Astrocyte of the spinal cord (primary cell): ENCODE data around the gene SLC34A1.
"Not testable (repeated sequence)": the region's sequence is repeated elsewhere in the genome, so short reads cannot be mapped to it uniquely, and the experiment has no call there.

Source experiments
- DNase-seq: peaks from one replicate; pipeline ENCODE4 v3.0.0; 2011; ENCODE audit warnings: low read depth, low spot score
- H3K4me3 ChIP-seq: 2 replicates; pipeline ENCODE4 v1.5.1; 2011; ENCODE audit warnings: low read depth, mild to moderate bottlenecking, low read length, moderate library complexity
- in situ Hi-C: cut with HindIII; loops from 2 replicates; pipeline ENCODE4 v1.10.0; 2017; ENCODE audit warnings: low sequenced_read_pairs
- TF ChIP-seq, protein P1 (sequence below): IDR thresholded peaks from 2 replicates; pipeline ENCODE4 v1.5.1; 2012; ENCODE audit warnings: low read depth, mild to moderate bottlenecking, low read length, inconsistent platforms

The SLC34A1 gene

DNA sequence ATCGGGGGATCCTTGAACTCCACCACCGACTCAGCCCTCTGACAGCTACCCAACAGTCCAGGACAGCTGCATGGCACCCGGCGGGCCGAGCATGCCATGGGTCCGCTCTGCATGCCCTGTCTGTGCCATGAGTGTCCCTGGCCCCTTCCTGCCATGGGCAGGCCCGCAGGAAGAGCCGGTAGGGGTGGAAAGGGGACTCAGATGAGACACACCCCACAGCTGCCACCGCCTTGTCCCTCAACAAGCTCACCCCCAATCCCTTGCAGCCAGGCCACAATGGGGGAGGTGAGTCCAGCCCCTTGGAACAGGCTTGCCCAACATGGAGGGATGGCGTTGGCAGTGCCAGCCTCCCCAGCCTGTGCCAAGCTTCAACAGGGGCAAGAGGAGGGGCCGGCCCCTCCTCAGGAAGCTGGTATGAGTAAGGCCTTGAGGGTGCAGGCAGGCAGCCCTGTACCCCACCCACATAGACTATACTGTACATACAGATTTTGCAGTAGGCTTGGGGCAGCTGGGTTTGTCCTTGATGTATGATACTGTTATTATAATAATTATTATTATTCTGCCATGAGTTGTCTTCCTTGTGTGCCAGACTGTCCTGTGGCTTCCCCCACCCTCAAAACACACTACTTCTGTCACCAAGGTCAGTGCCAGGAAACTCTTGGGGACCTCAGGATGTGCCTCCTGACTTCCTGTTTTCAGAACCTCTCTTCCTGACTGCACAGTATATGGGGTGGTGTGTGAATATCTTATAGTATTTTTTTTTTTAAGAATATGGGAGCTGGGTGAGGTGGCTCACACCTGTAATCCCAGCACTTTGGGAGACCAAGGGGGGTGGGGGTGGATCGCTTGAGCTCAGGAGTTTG lies 12.0 kb upstream of the SLC34A1 start:
- in situ Hi-C loops, result no loop called here
- TF ChIP-seq, protein P1, sequence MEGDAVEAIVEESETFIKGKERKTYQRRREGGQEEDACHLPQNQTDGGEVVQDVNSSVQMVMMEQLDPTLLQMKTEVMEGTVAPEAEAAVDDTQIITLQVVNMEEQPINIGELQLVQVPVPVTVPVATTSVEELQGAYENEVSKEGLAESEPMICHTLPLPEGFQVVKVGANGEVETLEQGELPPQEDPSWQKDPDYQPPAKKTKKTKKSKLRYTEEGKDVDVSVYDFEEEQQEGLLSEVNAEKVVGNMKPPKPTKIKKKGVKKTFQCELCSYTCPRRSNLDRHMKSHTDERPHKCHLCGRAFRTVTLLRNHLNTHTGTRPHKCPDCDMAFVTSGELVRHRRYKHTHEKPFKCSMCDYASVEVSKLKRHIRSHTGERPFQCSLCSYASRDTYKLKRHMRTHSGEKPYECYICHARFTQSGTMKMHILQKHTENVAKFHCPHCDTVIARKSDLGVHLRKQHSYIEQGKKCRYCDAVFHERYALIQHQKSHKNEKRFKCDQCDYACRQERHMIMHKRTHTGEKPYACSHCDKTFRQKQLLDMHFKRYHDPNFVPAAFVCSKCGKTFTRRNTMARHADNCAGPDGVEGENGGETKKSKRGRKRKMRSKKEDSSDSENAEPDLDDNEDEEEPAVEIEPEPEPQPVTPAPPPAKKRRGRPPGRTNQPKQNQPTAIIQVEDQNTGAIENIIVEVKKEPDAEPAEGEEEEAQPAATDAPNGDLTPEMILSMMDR, result no peak
- DNase-seq, result no peak
- H3K4me3 ChIP-seq, result no peak overlapping the region

DNA sequence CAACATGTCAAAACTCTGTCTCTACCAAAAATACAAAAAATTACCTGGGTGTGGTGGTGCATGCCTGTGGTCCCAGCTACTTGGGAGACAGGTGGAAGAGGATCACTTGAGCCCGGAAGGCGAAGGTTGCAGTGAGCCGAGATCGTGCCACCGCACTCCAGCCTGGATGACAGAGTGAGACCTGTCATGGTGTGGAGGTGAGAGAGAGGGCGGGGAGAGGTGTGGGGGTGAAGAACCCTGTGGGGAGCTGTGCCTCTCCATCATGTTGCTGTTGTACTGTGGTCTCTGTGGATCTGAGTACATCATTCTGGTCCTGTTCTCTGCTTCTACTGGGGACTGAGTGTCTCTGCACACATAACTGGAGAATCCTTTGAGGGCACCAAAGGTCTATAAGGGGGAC lies 11.3 kb upstream of the SLC34A1 start:
- H3K4me3 ChIP-seq, result no peak overlapping the region
- no peak for DNase-seq
- TF ChIP-seq, protein P1, result no peak
- in situ Hi-C loops, result no loop called here

DNA sequence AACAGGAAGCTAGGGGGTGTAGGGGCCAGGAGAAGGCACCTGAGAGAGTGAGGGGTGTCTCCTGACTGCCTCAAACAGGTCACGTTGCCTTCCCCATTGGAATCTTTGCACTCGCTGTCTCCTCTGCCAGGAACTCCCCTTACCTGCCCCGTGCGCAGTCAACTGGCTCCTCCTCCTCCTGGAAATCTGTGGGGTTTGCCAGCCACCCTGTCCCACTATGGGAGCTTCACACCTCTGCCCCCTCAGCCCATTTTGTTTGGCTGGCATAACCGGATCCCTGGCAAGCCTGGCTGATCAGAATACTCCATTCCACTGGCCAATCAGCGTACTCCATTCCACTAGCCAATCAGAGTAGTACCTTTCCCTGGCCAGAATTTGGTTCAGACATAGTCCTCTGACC lies 10.4 kb upstream of the SLC34A1 start:
- no peak for DNase-seq
- TF ChIP-seq, protein P1, result no peak
- in situ Hi-C loops, result no loop called here
- H3K4me3 ChIP-seq, result no peak overlapping the region

DNA sequence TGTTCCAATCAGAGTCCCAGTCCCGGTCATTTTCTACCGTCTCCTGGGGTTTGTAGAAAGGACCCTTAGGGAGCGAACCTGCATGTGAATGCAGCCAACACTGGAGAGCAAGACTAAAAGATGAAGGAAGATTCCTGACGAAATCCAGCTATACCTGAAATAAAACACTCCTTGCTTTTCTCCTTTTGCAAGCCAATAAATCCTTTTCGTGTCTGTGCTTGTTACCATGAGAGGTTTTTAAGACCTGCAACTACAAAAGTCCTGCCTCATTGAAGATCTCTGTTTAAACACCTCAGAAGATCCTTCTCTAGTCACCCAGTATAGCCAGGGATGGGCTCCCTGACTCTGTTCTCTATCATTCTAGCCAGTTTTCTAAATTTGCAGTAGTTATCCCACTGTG lies 10.0 kb upstream of the SLC34A1 start:
- TF ChIP-seq, protein P1, result no peak
- no peak for DNase-seq
- no peak overlapping the region for H3K4me3 ChIP-seq
- in situ Hi-C loops, result no loop called here

DNA sequence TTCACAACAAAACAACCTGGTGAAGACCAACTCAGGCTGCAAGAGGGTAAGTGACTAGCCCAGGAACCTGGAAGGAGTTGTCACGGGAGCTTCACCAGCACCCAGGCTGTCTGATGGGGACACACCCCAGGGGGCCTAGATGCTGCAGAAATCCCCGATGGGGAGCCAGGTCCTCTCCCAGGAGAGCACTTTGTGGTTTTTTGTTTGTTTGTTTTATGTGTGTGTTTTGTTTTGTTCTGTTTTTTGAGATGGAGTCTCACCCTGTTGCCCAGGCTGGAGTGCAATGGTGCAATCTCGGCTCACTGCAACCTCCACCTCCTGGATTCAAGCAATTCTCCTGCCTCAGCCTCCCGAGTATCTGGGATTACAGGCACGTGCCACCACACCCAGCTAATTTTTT lies 8.7 kb upstream of the SLC34A1 start:
- H3K4me3 ChIP-seq, in situ Hi-C loops, DNase-seq: not testable (repeated sequence)

DNA sequence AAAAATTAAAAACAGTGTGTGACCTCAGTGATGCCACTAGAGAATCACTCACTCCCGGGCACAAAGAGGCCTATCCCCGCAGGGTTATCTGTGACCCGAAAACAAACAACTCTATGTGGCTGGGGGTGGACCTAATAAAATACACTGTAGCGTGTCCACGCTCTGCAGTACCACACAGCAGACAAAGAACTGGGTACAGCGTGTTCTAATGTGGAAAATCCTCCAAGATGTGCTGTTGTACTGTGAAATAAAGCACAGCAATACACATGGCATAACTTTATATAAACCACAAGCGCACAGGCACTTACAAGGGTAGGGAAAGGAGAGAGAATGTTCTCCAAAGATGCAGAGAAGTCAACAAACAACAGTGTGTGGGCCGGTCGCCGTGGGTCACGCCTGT lies 8.1 kb upstream of the SLC34A1 start:
- no peak overlapping the region for H3K4me3 ChIP-seq
- in situ Hi-C loops, result no loop called here
- DNase-seq, result no peak
- TF ChIP-seq, protein P1, result no peak
